SJCRH30 (cell line): ENCODE measurements around the gene HCRTR2. TPM values are rescaled to one million over a fixed set of nuclear protein-coding genes. Genes with fewer than 3 reads are reported as not detected.
"Not testable (repeated sequence)": the region's sequence is repeated elsewhere in the genome, so short reads cannot be mapped to it uniquely, and the experiment has no call there.

ENCODE experiments used
- DNase-seq, 2 experiments: peaks; one replicate each; pipeline ENCODE4 v3.0.0-alpha.2; 2015 to 2020
- H3K27ac ChIP-seq: fragments of 250-450 bp; sonication (Bioruptor Pico); 2 replicates; pipeline ENCODE4 v1.5.1; 2020; ENCODE audit warnings: mild to moderate bottlenecking, moderate library complexity
- H3K27me3 ChIP-seq: fragments of 250-450 bp; sonication (Bioruptor Pico); 2 replicates; pipeline ENCODE4 v1.5.1; 2020; ENCODE audit warnings: mild to moderate bottlenecking, moderate library complexity
- H3K36me3 ChIP-seq: fragments of 250-450 bp; sonication (Bioruptor Pico); 2 replicates; pipeline ENCODE4 v1.5.1; 2020; ENCODE audit warnings: mild to moderate bottlenecking, moderate library complexity
- H3K4me1 ChIP-seq: fragments of 250-450 bp; sonication (Bioruptor Pico); 2 replicates; pipeline ENCODE4 v1.5.1; 2020; ENCODE audit warnings: mild to moderate bottlenecking, moderate library complexity
- H3K4me3 ChIP-seq: fragments of 250-450 bp; sonication (Bioruptor Pico); 2 replicates; pipeline ENCODE4 v1.5.1; 2020; ENCODE audit warnings: mild to moderate bottlenecking, moderate library complexity
- H3K9me3 ChIP-seq: fragments of 250-450 bp; sonication (Bioruptor Pico); replicated peaks from 2 replicates; pipeline ENCODE4 v1.5.1; 2020; ENCODE audit warnings: mild to moderate bottlenecking, moderate library complexity
- total RNA-seq: library from RNA; depleted of rRNA; stranded (reverse); fragments of >200 nt; shearing (Covaris generic); gene quantifications from 2 replicates; pipeline ENCODE4 v1.2.3, GENCODE V29; 2014; rRNA removed

The HCRTR2 gene
- 0.04 TPM in 1 of 2 replicates, not detected in the other for total RNA-seq

DNA sequence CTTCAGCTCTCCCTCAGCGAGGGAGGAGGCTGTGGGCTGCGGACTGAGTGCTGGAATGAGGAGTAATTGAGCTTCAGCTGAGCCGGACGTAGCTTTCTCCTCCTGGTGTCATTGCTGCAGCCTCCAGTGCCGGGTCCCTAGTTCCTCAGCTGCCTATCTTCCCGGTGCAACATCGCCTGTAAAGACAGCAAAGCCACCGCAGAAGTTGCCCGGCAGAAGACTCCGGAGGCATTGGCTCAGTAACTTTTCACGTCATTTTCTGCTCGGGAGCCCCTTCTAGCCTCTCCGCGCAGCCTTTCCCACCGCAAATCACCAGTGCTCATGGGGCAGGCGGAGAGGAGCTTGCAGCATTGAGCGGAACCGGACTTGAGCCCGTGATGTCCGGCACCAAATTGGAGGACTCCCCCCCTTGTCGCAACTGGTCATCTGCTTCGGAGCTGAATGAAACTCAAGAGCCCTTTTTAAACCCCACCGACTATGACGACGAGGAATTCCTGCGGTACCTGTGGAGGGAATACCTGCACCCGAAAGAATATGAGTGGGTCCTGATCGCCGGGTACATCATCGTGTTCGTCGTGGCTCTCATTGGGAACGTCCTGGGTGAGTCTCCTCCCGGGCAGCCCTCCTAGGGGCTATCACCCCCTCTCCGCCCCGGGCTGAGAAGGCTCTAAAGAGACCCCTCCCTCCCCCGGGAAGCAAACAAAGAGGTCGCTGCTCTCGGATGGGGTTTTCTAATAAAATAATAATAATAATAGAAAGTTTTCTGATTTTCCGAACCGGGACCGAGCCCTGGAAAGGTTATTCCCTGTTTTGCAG is at the start of gene HCRTR2:
TSS of gene HCRTR2 (plus strand) at position 305 of the 816 bp plus-strand sequence. CDS start at position 378, 73 bp downstream.
- H3K36me3 ChIP-seq = no peaks in the 10 kb centered on the region
- H3K4me3 ChIP-seq = no peak within 1 kb of the TSS
- H3K27me3 ChIP-seq = no peaks in the 10 kb centered on the region
- no peaks in the 10 kb centered on the region for H3K4me1 ChIP-seq
- H3K9me3 ChIP-seq = no peaks in the 10 kb centered on the region
- H3K27ac ChIP-seq = no peak within 1 kb of the TSS
- no peak for DNase-seq

DNA sequence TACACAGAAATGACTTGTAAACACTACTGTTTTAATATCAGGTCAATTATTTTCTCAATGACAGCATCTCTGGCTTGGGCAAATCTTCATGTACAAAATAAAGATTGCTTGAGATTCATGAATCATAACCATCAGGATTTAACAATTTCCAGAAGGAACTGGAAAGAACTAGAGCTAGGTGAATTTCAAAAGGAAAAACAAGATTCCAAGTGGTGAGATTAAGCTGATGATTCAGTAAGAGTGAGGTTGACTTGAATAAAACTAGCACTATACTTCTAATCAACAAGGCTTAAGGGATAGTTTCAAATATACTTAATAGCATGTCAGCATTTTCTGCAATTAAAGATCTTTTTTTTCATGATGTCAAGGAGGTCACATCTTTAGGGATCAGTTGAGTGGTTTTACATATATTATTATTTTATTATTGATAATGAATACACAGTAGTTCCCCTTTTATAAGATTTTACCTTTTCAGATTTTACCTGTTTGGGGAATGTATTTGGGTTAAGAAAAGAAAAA is 43.5 kb upstream of the HCRTR2 start:
- Histone ChIP-seq H3K9me3 (no peaks in the 10 kb centered on the region), H3K4me3 (no peak overlapping the region), H3K27ac (no peak overlapping the region), H3K27me3 (no peaks in the 10 kb centered on the region), H3K4me1 (no peaks in the 10 kb centered on the region), H3K36me3 (no peaks in the 10 kb centered on the region)
- DNase-seq = no peak

DNA sequence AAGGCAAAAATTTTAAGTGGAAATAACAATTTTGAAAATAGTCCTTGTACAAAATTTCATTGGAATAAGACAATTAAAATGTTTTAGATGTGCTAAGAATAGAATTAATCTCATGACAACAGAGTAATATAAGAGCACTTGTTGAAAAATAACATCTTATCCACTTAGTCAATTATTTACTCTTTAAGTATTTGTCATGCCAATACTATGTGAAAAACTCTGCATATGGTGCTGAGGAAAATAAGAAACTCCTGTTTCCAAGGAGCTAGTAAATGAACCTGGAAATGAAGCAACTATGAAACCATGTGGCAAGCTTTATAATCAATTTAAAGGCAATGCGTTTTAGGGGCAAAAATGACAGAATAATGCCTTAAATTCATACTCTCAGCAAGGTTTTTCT is 42.7 kb upstream of the HCRTR2 start:
- H3K9me3 ChIP-seq = no peaks in the 10 kb centered on the region
- H3K36me3 ChIP-seq = no peaks in the 10 kb centered on the region
- no peak for DNase-seq
- H3K4me1 ChIP-seq = no peaks in the 10 kb centered on the region
- H3K27me3 ChIP-seq = no peaks in the 10 kb centered on the region
- no peak overlapping the region for H3K4me3 ChIP-seq
- H3K27ac ChIP-seq = no peak overlapping the region

DNA sequence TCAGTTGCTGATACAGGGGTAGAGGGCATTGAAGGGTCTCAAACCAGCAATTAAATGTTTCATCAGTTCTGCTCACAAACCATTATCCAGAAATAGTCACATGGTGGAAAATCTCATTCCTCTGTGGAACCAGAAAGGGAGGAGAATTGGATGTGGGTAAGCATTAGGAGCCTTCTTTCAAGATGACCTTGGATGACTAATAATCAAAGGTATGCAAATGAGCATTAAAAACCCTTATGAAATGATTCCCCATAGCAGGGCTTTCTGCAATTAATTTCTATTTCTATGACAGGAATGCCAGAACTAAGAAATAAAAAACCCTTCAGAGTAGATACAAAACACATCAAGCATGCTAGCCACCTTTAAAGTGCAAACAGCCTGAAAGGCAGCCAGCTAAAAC is 37.4 kb upstream of the HCRTR2 start:
- no peak for DNase-seq
- Histone ChIP-seq H3K27me3 (no peaks in the 10 kb centered on the region), H3K27ac (no peak overlapping the region)

DNA sequence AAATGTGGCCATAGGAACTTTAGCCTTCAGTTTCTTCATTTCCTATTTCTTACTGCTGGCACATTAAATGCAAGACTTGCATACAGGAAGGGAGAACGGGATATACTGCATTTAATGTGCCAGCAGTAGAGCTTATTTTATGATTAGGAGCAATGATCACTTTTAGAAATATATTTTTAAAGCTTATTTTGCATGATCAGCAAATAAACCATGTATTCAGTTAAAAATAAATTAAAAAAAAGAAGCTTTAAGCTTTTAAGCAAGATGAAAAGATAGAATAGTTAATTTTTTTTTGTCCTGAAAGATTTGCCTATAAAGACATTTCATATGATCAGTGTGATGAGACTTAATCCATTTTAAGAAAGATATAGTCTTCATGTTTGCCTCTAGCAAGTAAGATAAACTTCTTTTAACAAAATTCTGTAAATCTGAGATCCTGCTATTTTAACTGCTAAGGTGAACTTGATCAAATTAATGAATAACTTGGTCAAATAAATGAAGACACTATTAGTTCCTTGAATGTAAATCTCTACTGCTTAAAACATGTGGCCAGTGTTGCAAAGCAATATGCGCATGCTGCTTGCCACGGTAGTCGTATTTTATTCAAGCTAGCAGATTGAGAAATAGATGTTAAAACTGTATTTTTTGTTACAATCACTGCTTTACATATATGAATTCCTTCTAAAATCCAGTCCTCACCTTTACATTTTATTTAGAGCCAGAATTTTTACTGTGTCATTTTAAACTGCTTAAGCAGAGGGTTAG is 36.2 kb upstream of the HCRTR2 start:
- Histone ChIP-seq H3K27me3 (no peaks in the 10 kb centered on the region), H3K36me3 (no peaks in the 10 kb centered on the region), H3K27ac (no peak overlapping the region), H3K4me1 (no peaks in the 10 kb centered on the region), H3K4me3 (no peak overlapping the region), H3K9me3 (no peaks in the 10 kb centered on the region)
- DNase-seq = no peak

More for the DNA sequence above, 37.4 kb upstream of the HCRTR2 start:
- H3K9me3 ChIP-seq = no peaks in the 10 kb centered on the region
- H3K4me1 ChIP-seq = no peaks in the 10 kb centered on the region
- H3K36me3 ChIP-seq = no peaks in the 10 kb centered on the region
- no peak overlapping the region for H3K4me3 ChIP-seq

DNA sequence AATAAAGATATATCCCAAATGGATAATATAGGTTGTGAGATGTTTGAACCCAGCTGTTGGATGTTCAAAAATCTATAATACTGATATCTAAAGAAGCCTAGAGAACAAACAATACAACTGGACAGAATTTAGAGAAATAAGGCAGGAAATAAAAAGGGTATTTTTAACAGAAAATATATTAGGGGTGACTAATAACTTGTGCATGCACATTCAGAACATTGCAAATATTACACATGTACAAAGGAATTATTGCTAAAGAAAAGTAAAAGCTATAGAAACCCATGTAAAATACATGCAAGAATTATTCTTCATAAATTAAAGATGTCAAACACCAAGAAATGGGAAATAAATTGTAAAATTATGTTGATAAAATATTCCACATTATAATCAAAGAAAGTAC is 32.7 kb upstream of the HCRTR2 start:
- Histone ChIP-seq H3K36me3 (no peaks in the 10 kb centered on the region), H3K27ac (no peak overlapping the region), H3K9me3 (no peaks in the 10 kb centered on the region), H3K27me3 (no peaks in the 10 kb centered on the region), H3K4me3 (no peak overlapping the region), H3K4me1 (no peaks in the 10 kb centered on the region)
- no peak for DNase-seq

DNA sequence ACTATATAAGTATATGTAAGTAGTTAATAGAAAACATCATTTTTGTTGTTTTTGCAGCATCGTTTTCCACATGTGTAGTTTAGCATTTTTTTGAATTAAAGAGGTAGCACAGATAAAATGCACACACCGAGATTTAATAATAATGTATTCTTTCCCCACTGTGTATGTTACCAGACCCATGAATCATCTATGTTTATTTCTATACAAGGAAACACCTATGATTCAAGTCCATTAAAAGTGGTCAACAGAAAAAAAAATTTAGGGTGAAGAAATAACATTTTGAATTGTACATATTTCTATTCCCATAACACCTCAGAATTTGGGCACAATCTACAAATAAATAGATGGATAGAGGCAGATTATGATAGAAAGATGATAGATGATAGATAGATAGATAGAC is 31.7 kb upstream of the HCRTR2 start:
- Histone ChIP-seq H3K27me3 (no peaks in the 10 kb centered on the region), H3K4me3 (no peak overlapping the region), H3K4me1 (no peaks in the 10 kb centered on the region), H3K36me3 (no peaks in the 10 kb centered on the region), H3K9me3 (no peaks in the 10 kb centered on the region), H3K27ac (no peak overlapping the region)
- no peak for DNase-seq

DNA sequence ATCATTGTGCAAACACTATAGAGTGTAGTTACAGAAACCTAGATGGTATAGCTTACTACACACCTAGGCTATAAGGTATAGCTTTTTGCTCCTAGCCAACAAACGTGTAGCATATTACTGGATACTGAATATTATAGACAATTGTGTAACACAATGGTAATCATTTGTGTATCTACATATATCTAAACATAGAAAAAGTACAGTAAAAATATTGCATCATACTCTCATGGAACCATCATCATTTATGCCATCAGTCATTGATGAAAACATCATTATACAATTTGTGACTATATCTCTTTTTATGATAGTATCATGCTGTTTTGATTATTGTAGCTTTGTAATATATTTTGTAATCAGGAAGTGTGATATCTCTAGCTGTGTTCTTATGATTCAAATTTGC is 21.0 kb upstream of the HCRTR2 start:
- Histone ChIP-seq H3K4me3 (no peak overlapping the region), H3K36me3 (no peaks in the 10 kb centered on the region), H3K4me1 (no peaks in the 10 kb centered on the region), H3K27me3 (no peaks in the 10 kb centered on the region), H3K9me3 (no peaks in the 10 kb centered on the region), H3K27ac (no peak overlapping the region)
- no peak for DNase-seq

DNA sequence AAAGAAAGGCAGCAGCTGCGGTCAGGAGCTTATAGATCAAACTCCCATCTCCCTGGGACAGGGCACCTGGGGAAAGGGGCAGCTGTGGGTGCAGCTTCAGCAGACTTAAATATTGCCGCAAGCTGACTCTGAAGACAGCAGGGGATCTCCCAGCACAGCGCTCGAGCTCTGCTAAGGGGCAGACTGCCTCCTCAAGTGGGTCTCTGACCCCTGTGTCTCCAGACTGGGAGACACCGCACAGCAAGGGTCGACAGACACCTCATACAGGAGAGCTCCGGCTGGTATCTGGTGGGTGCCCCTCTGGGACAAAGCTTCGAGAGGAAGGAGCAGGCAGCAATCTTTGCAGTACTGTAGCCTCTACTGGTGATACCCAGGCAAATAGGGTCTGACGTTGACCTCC is 15.5 kb upstream of the HCRTR2 start:
- not testable (repeated sequence) for H3K36me3 ChIP-seq, H3K4me1 ChIP-seq, DNase-seq, H3K4me3 ChIP-seq, H3K27me3 ChIP-seq, H3K27ac ChIP-seq, H3K9me3 ChIP-seq

DNA sequence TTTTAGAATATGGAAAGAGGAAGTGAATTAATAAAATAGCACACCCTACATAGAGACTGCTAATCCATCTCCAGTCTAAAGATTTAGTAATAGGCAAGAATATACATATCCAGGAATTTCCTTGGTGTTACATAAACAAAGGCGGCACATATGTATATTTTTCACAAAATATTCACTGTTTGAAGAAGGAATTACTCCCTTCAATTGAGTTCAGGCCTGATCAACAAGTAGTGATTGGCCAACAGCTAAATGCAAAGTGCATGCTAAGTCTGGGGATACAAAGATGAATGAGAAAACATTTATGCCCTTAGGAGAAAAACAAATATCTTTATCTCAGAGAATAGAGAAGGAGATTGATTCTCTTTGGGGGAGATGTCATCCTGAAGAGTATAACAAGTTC is 6.5 kb upstream of the HCRTR2 start:
- H3K4me1 ChIP-seq = no peaks in the 10 kb centered on the region
- no peaks in the 10 kb centered on the region for H3K36me3 ChIP-seq
- H3K27me3 ChIP-seq = no peaks in the 10 kb centered on the region
- no peak for DNase-seq
- H3K4me3 ChIP-seq = no peak overlapping the region
- H3K27ac ChIP-seq = no peak overlapping the region
- H3K9me3 ChIP-seq = no peaks in the 10 kb centered on the region

DNA sequence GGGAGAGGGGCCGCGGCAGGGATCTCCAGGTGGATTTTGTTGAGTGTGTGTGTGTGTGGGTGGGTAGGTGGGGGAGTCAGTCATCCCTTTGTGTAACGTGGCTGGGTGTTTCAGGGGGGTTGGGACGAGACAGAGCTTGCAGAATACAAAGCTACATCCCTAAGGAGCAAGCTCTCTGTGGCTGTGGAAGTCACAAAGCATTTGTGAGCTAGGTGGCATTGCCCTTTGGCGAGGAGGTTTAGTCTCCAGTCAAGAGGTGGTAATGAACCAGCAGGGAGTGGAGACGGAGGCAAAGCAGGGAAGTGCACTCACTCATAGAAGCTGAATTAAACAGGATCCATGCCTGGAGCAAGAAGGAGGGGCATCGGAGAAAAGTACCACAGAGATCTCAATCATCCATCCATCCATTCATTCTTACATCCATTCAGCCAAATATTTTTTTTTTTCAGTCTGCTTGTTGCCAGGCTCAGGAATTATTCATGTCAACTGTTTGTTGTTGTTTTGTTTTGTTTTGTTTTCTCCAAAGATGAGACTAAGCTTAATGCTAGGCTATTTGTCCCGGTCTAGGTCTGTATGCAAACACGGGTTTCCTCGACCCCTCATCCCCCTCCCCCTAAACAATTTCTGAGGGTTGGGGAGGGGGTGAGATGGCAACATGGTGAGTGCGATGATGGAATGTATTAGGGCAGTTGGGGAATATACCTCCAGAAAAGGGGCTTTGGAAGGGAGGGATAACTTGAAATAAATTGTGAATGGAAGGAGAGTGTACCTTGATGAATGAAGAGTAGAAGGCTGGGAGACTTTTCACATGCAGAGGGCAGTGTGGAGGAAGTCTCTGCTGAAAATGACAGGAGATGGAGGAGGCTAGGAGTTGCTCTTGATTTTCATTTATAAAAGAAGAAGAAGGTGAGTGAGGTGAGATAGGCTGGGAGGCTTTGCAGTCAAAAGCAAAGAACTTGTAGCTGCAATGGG is 1.0 kb downstream of the HCRTR2 start:
- Histone ChIP-seq H3K27me3 (no peaks in the 10 kb centered on the region), H3K27ac (no peak overlapping the region), H3K4me1 (no peaks in the 10 kb centered on the region), H3K9me3 (no peaks in the 10 kb centered on the region), H3K4me3 (no peak overlapping the region), H3K36me3 (no peaks in the 10 kb centered on the region)
- no peak for DNase-seq

DNA sequence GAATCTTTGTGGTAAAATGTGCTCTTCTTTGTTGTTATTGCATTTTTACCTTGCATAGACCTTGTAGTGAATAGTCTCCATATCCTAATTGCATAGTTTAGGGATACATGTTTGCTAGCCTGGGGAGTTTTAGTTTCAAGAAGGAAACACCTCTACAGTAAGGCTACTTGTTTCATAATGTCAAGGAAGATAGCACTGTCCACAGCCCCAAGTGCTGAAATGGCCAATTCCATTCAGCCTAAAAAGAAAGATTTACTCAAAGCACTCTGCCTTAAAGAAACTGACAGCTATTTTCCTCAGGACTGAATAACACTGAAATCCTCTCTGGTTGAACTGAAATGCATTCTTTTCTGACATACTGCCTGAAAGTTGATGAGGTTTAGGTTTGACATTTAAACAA is 2.6 kb downstream of the HCRTR2 start:
- H3K27me3 ChIP-seq = no peaks in the 10 kb centered on the region
- H3K9me3 ChIP-seq = no peaks in the 10 kb centered on the region
- no peaks in the 10 kb centered on the region for H3K36me3 ChIP-seq
- peak in 1 of 2 experiments; percentile 24 for DNase-seq
- H3K27ac ChIP-seq = no peak overlapping the region
- peaks cover 3% of the 10 kb centered on the region for H3K4me1 ChIP-seq
- H3K4me3 ChIP-seq = no peak overlapping the region

DNA sequence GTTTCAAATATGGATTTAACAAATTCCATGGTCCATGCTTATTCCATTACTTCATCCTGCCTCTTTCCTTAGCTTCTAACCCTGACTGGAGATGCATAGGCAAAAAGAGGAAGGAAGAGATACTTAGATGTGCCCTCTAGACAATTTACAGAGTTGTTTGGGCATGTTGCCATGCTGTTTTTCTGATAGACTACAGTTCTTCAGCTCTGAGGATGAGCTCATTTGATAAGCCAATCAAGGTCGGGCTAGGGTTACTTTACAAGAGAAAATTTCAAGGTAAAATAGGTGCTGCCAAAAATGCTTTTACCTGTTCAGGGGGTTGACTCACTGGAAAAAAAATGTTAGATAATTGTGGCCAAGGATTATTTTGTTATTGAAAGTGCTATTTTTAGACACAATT is 5.9 kb downstream of the HCRTR2 start:
- H3K4me1 ChIP-seq = peaks cover 9% of the 10 kb centered on the region
- H3K4me3 ChIP-seq = no peak overlapping the region
- H3K27ac ChIP-seq = no peak overlapping the region
- H3K9me3 ChIP-seq = no peaks in the 10 kb centered on the region
- H3K27me3 ChIP-seq = no peaks in the 10 kb centered on the region
- H3K36me3 ChIP-seq = no peaks in the 10 kb centered on the region
- no peak for DNase-seq

DNA sequence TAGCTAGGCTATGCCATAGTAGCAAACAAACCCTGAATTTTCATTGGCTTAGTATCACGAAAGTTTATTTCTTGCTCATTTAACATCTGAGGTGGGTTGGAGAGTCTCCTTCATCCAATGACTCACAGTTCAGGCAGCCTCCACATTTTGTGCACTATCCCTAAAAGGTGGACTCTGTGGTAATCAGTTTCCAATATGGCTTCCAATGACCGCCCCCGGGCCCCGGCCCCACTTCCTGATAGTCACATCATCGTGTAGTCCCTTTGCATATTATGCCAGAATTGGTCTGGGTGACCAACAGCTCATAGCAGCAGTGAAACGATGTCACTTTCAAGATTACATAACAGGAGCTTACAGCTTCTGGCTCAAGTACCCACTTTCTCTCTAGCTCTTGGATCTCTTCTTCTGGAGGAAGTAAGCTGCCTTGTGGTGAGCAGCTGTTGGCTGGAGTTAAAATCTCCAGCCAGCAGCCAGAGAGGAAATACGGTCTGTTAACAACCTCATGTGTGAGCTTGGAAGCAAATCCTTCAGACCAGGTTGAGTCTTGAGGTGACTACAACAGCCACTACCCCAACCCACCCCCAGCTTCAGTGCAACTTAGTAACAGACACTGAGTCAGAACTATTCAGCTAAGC is 7.8 kb downstream of the HCRTR2 start:
- peak; percentile 50 to 67 for DNase-seq
- no peaks in the 10 kb centered on the region for H3K9me3 ChIP-seq
- no peak overlapping the region for H3K4me3 ChIP-seq
- peaks cover 9% of the 10 kb centered on the region for H3K4me1 ChIP-seq
- H3K27me3 ChIP-seq = no peaks in the 10 kb centered on the region
- H3K27ac ChIP-seq = peak overlapping the region; percentile 64
- H3K36me3 ChIP-seq = no peaks in the 10 kb centered on the region
